Tibial nerve (tissue), 4 donors: ENCODE measurements around the gene TNFRSF12A.

Source experiments
- EP300 ChIP-seq, 2 donors: sonication (generic); formaldehyde crosslinking; IDR thresholded peaks; one replicate each; pipeline ENCODE4 v1.6.1; 2017; ENCODE audit warnings: antibody characterized with exemption in 2 of 2, mild to moderate bottlenecking in 1 of 2
- POLR2A ChIP-seq, 2 donors: fragments of 450-650 bp; IDR thresholded peaks; one replicate each; pipeline ENCODE4 v1.6.1; 2017; ENCODE audit warnings: antibody characterized with exemption in 2 of 2, mild to moderate bottlenecking in 2 of 2, moderate library complexity in 2 of 2
- TF ChIP-seq, protein P1 (sequence below), 5 experiments: fragments of 200-600 bp in 3 of 5; fragments of 450-650 bp in 2 of 5; sonication (generic) in 3 of 5; IDR thresholded peaks; one replicate each; pipeline ENCODE4 v1.5.1; 2016 to 2019; ENCODE audit warnings: antibody characterized with exemption in 5 of 5, mild to moderate bottlenecking in 3 of 5, moderate library complexity in 2 of 5

DNA sequence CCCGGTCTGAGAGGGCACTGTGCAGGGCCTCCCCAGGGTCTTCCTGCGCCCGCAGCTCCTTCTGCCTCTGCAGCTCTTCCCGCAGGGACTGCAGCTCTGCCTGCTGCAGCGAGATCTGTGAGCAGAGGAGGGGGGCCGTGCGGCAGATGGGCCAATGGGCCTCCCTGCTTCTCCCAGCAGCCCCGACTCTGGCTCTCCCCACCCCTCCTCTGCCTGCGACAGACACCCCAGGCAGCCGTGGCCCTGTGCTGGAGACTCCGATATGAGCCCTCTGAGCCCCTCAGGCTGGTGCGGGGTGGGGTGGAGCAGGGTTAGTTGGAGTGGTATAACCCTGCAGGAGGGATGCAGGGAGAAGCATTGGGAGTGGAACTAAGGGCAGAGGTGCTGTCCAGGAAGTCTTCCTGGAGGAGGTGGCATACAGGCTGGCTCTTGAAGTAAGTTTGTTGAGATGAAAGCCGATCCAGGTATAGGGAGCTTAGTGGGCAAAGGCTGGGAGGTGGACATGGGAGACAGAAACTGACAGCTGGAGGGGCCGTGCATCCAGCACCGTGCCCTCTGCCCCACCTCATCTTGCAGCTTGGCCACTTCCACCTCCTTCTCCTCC, 8.7 kb downstream of the TNFRSF12A start:
- TF ChIP-seq, protein P1, sequence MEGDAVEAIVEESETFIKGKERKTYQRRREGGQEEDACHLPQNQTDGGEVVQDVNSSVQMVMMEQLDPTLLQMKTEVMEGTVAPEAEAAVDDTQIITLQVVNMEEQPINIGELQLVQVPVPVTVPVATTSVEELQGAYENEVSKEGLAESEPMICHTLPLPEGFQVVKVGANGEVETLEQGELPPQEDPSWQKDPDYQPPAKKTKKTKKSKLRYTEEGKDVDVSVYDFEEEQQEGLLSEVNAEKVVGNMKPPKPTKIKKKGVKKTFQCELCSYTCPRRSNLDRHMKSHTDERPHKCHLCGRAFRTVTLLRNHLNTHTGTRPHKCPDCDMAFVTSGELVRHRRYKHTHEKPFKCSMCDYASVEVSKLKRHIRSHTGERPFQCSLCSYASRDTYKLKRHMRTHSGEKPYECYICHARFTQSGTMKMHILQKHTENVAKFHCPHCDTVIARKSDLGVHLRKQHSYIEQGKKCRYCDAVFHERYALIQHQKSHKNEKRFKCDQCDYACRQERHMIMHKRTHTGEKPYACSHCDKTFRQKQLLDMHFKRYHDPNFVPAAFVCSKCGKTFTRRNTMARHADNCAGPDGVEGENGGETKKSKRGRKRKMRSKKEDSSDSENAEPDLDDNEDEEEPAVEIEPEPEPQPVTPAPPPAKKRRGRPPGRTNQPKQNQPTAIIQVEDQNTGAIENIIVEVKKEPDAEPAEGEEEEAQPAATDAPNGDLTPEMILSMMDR (IDR thresholded peaks at IDR 0.05) = no peak
- TF ChIP-seq EP300 (IDR thresholded peaks at IDR 0.05) (no peak), POLR2A (IDR thresholded peaks at IDR 0.05) (no peak)
